SIG-M5 treated with dmso at 0.1 percent for 504 hours (cell line): ENCODE results near the gene AKAP13.
A peak's percentile ranks its signal among the peaks of the same experiment; 100 is the strongest.

Experiments used
- DNase-seq: peaks from one replicate; lab custom pipeline; 2025; ENCODE audit not compliant: unreplicated experiment; lab: John Stamatoyannopoulos, UW

The AKAP13 gene

GRCh38 chr15:85723960-85724945 is 343.9 kb downstream of the AKAP13 start:
- DNase-seq = no peak

GRCh38 chr15:85725019-85725418 is 344.6 kb downstream of the AKAP13 start:
- DNase-seq = no peak

GRCh38 chr15:85725564-85725963 is 345.2 kb downstream of the AKAP13 start:
- DNase-seq = no peak

GRCh38 chr15:85726454-85726853 is 346.1 kb downstream of the AKAP13 start:
- DNase-seq = no peak

GRCh38 chr15:85727068-85727467 is 346.7 kb downstream of the AKAP13 start:
- DNase-seq = no peak

GRCh38 chr15:85730001-85730820 is 349.8 kb downstream of the AKAP13 start:
- peak; percentile 65 for DNase-seq

- DNase-seq = no peak
Observed at GRCh38 chr15:85733416-85733815, 353.0 kb downstream of the AKAP13 start.

- no peak for DNase-seq
Observed at GRCh38 chr15:85737061-85737460, 356.7 kb downstream of the AKAP13 start.

GRCh38 chr15:85741021-85741421 is 360.6 kb downstream of the AKAP13 start:
- no peak for DNase-seq

GRCh38 chr15:85741662-85742061 is 361.3 kb downstream of the AKAP13 start:
- no peak for DNase-seq

GRCh38 chr15:85742186-85742821 is 361.9 kb downstream of the AKAP13 start:
- DNase-seq = no peak

GRCh38 chr15:85743392-85744055 is 363.1 kb downstream of the AKAP13 start:
- DNase-seq = no peak

GRCh38 chr15:85744579-85744978 is 364.2 kb downstream of the AKAP13 start:
- DNase-seq = no peak

- no peak for DNase-seq
Observed at GRCh38 chr15:85745023-85745422, 364.6 kb downstream of the AKAP13 start.

GRCh38 chr15:85745525-85746150 is 365.2 kb downstream of the AKAP13 start:
- no peak for DNase-seq

GRCh38 chr15:85746641-85747040 is 366.2 kb downstream of the AKAP13 start:
- DNase-seq = no peak

GRCh38 chr15:85748176-85748575 is 367.8 kb downstream of the AKAP13 start:
- no peak for DNase-seq

- DNase-seq = no peak
Observed at GRCh38 chr15:85748729-85749128, 368.3 kb downstream of the AKAP13 start.

- no peak for DNase-seq
Observed at GRCh38 chr15:85749261-85750151, 369.1 kb downstream of the AKAP13 start.
